Cardiac muscle cell (in vitro differentiated cells and primary cell): ENCODE data around the gene ADGRG4. TPM values are rescaled to one million over a fixed set of nuclear protein-coding genes. Genes with fewer than 3 reads are reported as not detected.
"Not testable (repeated sequence)": the region's sequence is repeated elsewhere in the genome, so short reads cannot be mapped to it uniquely, and the experiment has no call there.

Experiments used
- DNase-seq, 2 donors: peaks; one replicate each; pipeline versions ENCODE4 v3.0.0 to v3.0.0-alpha.2; 2010 to 2017; ENCODE audit warnings: low read depth in 1 of 2, low spot score in 1 of 2
- H3K27ac ChIP-seq: fragments of 200-600 bp; sonication (generic); 2 replicates; pipeline ENCODE4 v1.5.1; 2016
- H3K27me3 ChIP-seq: fragments of 200-600 bp; sonication (generic); 2 replicates; pipeline ENCODE4 v1.6.0; 2016; ENCODE audit warnings: control low read depth
- H3K36me3 ChIP-seq: fragments of 200-600 bp; sonication (generic); 2 replicates; pipeline ENCODE4 v1.5.1; 2016; ENCODE audit warnings: control low read depth
- H3K4me1 ChIP-seq: fragments of 200-600 bp; sonication (generic); 2 replicates; pipeline ENCODE4 v1.8.1; 2017; ENCODE audit warnings: low read depth, mild to moderate bottlenecking, mixed run types
- H3K4me3 ChIP-seq: fragments of 200-600 bp; sonication (generic); 2 replicates; pipeline ENCODE4 v1.5.1; 2016; ENCODE audit warnings: mild to moderate bottlenecking
- H3K9me3 ChIP-seq: fragments of 200-600 bp; sonication (generic); 2 replicates; pipeline ENCODE4 v1.5.1; 2017; ENCODE audit warnings: low read depth, mild to moderate bottlenecking, control low read depth
- polyA plus RNA-seq: library from polyadenylated mRNA; unstranded; fragments of >200 nt; fragmentation: Nextera tagmentation; extraction: Ambion mirVana; gene quantifications from 2 replicates; pipeline ENCODE4 v1.2.1, GENCODE V29; 2016
- total RNA-seq: library from RNA; depleted of rRNA; stranded (reverse); fragments of >200 nt; gene quantifications from 2 replicates; pipeline ENCODE4 v1.2.3, GENCODE V29; 2016
- TF ChIP-seq, protein P1 (sequence below): IDR thresholded peaks from 2 replicates; pipeline ENCODE4 v1.5.1; 2012; ENCODE audit warnings: low read depth, mild to moderate bottlenecking, low read length

The ADGRG4 gene
- total and polyA plus RNA-seq, 2 experiments from 2014 or later: not detected

DNA sequence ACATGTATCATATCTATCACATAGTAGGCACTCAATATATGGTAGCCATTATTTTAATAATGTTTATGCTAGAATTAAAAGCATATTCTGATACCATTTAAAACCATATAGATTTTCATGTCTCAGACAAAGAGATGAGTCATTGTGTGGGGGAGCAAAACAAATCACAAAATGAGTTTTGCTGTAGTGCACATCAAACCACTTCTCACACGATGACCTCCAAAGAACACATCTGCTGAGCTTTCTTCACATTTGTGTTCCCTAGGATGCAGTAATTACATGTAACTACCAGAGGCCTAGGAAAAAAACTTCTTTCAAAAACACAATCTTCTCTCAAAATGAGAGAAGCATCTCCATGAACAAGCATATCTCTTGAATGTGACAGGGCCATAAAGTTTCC is 130.9 kb downstream of the ADGRG4 start:
- TF ChIP-seq, protein P1, sequence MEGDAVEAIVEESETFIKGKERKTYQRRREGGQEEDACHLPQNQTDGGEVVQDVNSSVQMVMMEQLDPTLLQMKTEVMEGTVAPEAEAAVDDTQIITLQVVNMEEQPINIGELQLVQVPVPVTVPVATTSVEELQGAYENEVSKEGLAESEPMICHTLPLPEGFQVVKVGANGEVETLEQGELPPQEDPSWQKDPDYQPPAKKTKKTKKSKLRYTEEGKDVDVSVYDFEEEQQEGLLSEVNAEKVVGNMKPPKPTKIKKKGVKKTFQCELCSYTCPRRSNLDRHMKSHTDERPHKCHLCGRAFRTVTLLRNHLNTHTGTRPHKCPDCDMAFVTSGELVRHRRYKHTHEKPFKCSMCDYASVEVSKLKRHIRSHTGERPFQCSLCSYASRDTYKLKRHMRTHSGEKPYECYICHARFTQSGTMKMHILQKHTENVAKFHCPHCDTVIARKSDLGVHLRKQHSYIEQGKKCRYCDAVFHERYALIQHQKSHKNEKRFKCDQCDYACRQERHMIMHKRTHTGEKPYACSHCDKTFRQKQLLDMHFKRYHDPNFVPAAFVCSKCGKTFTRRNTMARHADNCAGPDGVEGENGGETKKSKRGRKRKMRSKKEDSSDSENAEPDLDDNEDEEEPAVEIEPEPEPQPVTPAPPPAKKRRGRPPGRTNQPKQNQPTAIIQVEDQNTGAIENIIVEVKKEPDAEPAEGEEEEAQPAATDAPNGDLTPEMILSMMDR: no peak
- no peak overlapping the region for H3K27ac ChIP-seq
- DNase-seq: no peak

DNA sequence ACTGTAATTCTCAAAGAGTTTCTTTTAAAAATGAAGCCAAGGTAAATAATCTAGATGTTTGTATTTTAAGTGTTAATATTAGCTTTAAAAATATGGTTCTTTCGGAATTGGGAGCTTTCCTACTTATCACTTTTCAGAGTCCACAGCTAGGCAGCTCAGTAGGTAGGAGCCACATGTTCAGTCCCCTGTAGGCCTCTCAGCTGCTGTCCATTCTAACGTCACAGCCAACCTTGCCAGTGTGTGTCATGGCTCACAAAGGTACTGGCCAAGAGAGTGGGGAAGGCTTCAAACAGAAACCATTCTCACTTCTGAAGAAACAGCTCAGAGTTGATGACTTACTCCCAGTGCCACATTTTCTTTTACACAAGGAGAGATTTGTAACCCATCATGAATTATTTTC is 137.0 kb downstream of the ADGRG4 start:
- no peak for DNase-seq
- Histone ChIP-seq H3K4me1 (no peaks in the 10 kb centered on the region), H3K36me3 (no peaks in the 10 kb centered on the region), H3K4me3 (no peak overlapping the region), H3K27me3 (no peaks in the 10 kb centered on the region), H3K27ac (no peak overlapping the region), H3K9me3 (no peaks in the 10 kb centered on the region)
- TF ChIP-seq, protein P1: no peak

More for the DNA sequence above, 130.9 kb downstream of the ADGRG4 start:
- Histone ChIP-seq H3K4me1 (no peaks in the 10 kb centered on the region), H3K9me3 (no peaks in the 10 kb centered on the region), H3K36me3 (no peaks in the 10 kb centered on the region), H3K4me3 (no peak overlapping the region), H3K27me3 (no peaks in the 10 kb centered on the region)

DNA sequence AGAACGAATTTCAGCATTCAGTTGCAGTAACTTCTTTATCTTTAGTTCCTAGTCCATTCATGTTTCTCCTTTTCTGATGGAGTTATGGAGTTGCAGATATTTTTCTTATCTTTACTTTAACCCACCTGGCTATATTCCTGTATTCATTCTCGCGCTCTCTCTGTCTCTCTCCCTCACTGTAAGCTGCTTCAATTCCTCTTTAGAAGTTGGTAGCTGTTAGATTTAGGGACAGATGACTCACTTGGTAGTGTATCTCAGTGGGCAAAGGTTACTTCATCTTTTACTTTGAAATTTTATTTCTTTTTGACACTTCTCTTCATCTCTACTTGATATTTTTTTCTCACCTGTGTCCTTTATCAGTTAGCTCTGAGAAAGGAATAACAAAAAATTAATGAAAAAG is 137.4 kb downstream of the ADGRG4 start:
- TF ChIP-seq, protein P1: no peak
- DNase-seq: no peak

DNA sequence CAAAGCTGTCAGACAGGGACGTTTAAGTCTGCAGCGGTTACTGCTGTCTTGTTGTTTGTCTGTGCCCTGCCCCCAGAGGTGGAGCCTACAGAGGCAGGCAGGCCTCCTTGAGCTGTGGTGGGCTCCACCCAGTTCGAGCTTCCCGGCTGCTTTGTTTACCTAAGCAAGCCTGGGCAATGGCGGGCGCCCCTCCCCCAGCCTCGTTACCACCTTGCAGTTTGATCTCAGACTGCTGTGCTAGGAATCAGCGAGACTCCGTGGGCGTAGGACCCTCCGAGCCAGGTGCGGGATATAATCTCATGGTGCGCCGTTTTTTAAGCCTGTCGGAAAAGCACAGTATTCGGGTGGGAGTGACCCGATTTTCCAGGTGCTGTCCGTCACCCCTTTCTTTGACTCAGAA is 144.9 kb downstream of the ADGRG4 start:
- not testable (repeated sequence) for H3K27me3 ChIP-seq, H3K9me3 ChIP-seq, H3K27ac ChIP-seq, H3K4me3 ChIP-seq, H3K36me3 ChIP-seq, H3K4me1 ChIP-seq, DNase-seq

More for the DNA sequence above, 137.4 kb downstream of the ADGRG4 start:
- no peaks in the 10 kb centered on the region for H3K27me3 ChIP-seq
- no peaks in the 10 kb centered on the region for H3K4me1 ChIP-seq
- no peak overlapping the region for H3K4me3 ChIP-seq
- H3K27ac ChIP-seq: no peak overlapping the region
- no peaks in the 10 kb centered on the region for H3K36me3 ChIP-seq
- no peaks in the 10 kb centered on the region for H3K9me3 ChIP-seq

DNA sequence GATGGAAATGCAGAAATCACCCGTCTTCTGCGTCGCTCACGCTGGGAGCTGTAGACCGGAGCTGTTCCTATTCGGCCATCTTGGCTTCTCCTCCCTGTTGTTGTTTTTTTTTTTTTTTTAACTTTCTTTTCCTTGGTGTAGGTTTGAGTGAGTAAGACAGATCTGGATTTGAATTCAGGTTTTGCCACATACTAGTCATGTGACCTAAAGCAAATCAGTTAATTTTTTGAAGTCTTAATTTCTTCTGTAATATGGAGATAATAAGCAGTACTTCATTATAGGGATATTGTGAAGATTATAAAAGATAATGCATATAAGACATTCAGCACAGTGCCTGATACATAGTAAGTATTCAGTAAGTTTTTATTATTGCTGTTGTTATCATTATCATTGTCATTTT is 145.4 kb downstream of the ADGRG4 start:
- no peak overlapping the region for H3K27ac ChIP-seq

DNA sequence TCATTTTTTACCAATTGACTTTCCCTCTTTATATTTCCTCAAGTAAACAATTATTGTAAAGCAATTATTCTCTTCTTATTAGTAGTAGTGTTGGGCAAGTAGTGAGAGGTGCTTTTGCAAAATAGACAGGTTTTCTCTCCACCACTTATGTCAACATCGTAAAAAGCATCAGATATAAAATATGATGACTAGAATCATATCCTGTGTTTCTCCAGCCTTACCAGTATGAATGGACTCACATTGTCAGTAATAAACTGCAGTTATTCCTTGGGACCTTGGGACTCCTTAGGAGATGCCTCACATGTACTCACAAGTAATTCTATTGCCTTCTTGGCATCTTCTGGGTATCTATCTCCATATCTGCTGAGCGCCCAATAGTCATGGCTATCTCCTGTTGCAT is 146.5 kb downstream of the ADGRG4 start:
- Histone ChIP-seq H3K4me1 (no peaks in the 10 kb centered on the region), H3K27me3 (no peaks in the 10 kb centered on the region), H3K27ac (no peak overlapping the region), H3K36me3 (no peaks in the 10 kb centered on the region), H3K9me3 (no peaks in the 10 kb centered on the region), H3K4me3 (no peak overlapping the region)
- TF ChIP-seq, protein P1: no peak
- DNase-seq: no peak

More for the DNA sequence above, 145.4 kb downstream of the ADGRG4 start:
- H3K27me3 ChIP-seq: no peaks in the 10 kb centered on the region
- H3K9me3 ChIP-seq: no peaks in the 10 kb centered on the region
- no peak overlapping the region for H3K4me3 ChIP-seq
- no peaks in the 10 kb centered on the region for H3K36me3 ChIP-seq
- DNase-seq: no peak
- no peaks in the 10 kb centered on the region for H3K4me1 ChIP-seq
- TF ChIP-seq, protein P1: no peak
